Testis (tissue), 3 donors: ENCODE results near the gene OSBP. TPM values are rescaled to one million over a fixed set of nuclear protein-coding genes. Genes with fewer than 3 reads are reported as not detected.

Experiments used
- DNase-seq: peaks from one replicate; pipeline ENCODE4 v3.0.0-alpha.2; 2019
- H3K27ac ChIP-seq, 2 donors: fragments of 200-600 bp; sonication (generic); one replicate each; pipeline ENCODE4 v1.5.1; 2019
- H3K27me3 ChIP-seq: fragments of 200-600 bp; sonication (generic); one replicate; pipeline ENCODE4 v1.5.1; 2019
- H3K36me3 ChIP-seq: fragments of 200-600 bp; sonication (generic); one replicate; pipeline ENCODE4 v1.5.1; 2017; ENCODE audit warnings: low read depth; ENCODE audit errors: missing control alignments
- H3K4me1 ChIP-seq: fragments of 200-600 bp; sonication (generic); one replicate; pipeline ENCODE4 v1.5.1; 2019
- H3K4me3 ChIP-seq, 2 donors: fragments of 200-600 bp; sonication (generic); one replicate each; pipeline ENCODE4 v1.5.1; 2017 to 2019
- H3K9me3 ChIP-seq: fragments of 200-600 bp; sonication (generic); one replicate; pipeline ENCODE4 v1.5.1; 2017
- POLR2A ChIP-seq: fragments of 450-650 bp; IDR thresholded peaks from one replicate; pipeline ENCODE4 v1.6.1; 2017; ENCODE audit warnings: antibody characterized with exemption, mild to moderate bottlenecking, moderate library complexity
- WGBS, 2 donors: methylation state at CpG; one replicate each; pipeline ENCODE4 v1.1.5; 2018; 5-methylcytosine and 5-hydroxymethylcytosine counted together
- intact Hi-C: fragments of 100-400 bp; cut with DNase I; formaldehyde crosslinking; loops from one replicate; pipeline ENCODE4 v1.15.1; 2023; ENCODE audit warnings: low total_unique reads
- polyA plus RNA-seq: library from polyadenylated mRNA; stranded (reverse); fragments of 350-450 nt; fragmentation: Illumina TruSeq; extraction: RNeasy Lipid Tissue Mini Kit (QIAGEN cat#74804); gene quantifications from one replicate; pipeline ENCODE4 v1.2.3, GENCODE V29; 2014; ENCODE audit warnings: low read depth, low replicate concordance; ENCODE audit not compliant: insufficient read depth
- total RNA-seq, 2 donors: library from RNA; depleted of rRNA; stranded (reverse); fragments of >200 nt; gene quantifications; one replicate each; pipeline ENCODE4 v1.2.3, GENCODE V29; 2016
- TF ChIP-seq, protein P1 (sequence below), 3 experiments: fragments of 450-650 bp in 2 of 3; fragments of 200-600 bp in 1 of 3; sonication (generic) in 1 of 3; IDR thresholded peaks; one replicate each; pipeline ENCODE4 v1.5.1; 2016 to 2019; ENCODE audit warnings: antibody characterized with exemption in 3 of 3, mild to moderate bottlenecking in 2 of 3, moderate library complexity in 1 of 3

The OSBP gene
- total and polyA plus RNA-seq, 3 donors from 2014 or later, result 45.0 to 63.1 (median 49.2) TPM

DNA sequence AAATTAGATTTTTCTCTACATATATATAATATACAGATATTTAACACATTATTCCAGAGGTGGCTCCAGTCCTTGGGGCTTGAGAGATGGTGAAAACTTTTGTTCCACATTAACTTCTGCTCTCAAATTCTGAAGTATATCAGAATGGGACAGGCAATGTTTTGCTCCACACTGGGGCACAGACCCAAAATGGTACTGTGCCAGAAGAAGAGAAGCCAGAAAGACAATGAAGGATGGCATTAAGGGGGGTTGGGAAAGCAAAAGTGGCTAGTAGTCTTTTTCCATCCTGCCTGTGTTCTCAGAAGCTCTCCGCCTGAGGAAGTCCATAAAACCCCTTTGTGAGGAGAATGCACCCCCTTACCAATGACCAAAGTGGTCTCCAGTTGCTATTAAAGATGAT is 40.1 kb downstream of the OSBP start:
- Histone ChIP-seq H3K4me3 (no peak overlapping the region), H3K9me3 (no peaks in the 10 kb centered on the region), H3K4me1 (no peaks in the 10 kb centered on the region), H3K27ac (no peak overlapping the region), H3K36me3 (no peaks in the 10 kb centered on the region), H3K27me3 (no peaks in the 10 kb centered on the region)
- 93 to 100% methylated on average over 1 of the region's 1 CpG for WGBS, 2 donors
- intact Hi-C loops, result no loop called here
- DNase-seq, result no peak
- TF ChIP-seq POLR2A, result no peak
- TF ChIP-seq, protein P1, sequence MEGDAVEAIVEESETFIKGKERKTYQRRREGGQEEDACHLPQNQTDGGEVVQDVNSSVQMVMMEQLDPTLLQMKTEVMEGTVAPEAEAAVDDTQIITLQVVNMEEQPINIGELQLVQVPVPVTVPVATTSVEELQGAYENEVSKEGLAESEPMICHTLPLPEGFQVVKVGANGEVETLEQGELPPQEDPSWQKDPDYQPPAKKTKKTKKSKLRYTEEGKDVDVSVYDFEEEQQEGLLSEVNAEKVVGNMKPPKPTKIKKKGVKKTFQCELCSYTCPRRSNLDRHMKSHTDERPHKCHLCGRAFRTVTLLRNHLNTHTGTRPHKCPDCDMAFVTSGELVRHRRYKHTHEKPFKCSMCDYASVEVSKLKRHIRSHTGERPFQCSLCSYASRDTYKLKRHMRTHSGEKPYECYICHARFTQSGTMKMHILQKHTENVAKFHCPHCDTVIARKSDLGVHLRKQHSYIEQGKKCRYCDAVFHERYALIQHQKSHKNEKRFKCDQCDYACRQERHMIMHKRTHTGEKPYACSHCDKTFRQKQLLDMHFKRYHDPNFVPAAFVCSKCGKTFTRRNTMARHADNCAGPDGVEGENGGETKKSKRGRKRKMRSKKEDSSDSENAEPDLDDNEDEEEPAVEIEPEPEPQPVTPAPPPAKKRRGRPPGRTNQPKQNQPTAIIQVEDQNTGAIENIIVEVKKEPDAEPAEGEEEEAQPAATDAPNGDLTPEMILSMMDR (IDR thresholded peaks at IDR 0.05), result no peak

DNA sequence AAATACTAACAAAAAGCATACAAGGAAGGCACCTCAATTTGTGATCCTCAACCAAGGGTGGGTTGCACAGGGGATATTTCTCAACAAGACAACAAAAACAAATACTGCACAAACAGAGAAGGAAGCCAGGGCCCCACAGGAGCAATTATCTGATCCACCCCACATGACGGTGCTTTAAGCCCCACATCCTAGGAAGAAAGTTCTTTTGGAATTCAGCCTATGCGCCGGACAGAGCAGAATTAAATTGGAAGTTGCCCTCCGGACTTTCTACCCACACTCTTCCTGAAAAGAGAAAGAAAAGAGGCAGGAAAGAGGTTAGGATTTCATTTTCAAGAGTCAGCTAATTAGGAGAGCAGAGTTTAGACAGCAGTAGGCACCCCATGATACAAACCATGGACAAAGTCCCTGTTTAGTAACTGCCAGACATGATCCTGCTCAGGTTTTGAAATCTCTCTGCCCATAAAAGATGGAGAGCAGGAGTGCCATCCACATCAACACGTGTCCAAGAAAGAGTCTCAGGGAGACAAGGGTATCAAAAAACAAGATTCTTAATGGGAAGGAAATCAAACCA is 40.6 kb downstream of the OSBP start:
- Histone ChIP-seq H3K27me3 (no peaks in the 10 kb centered on the region), H3K27ac (peak overlapping the region in 1 of 2 donors; percentile 9), H3K4me1 (no peaks in the 10 kb centered on the region), H3K9me3 (no peaks in the 10 kb centered on the region), H3K4me3 (no peak overlapping the region), H3K36me3 (no peaks in the 10 kb centered on the region)
- no peak for DNase-seq
- TF ChIP-seq, protein P1 (IDR thresholded peaks at IDR 0.05), result no peak
- TF ChIP-seq POLR2A, result no peak
- WGBS, 2 donors, result 70 to 73% methylated on average over 5 of the region's 5 CpGs
- intact Hi-C loops, result no loop called here

DNA sequence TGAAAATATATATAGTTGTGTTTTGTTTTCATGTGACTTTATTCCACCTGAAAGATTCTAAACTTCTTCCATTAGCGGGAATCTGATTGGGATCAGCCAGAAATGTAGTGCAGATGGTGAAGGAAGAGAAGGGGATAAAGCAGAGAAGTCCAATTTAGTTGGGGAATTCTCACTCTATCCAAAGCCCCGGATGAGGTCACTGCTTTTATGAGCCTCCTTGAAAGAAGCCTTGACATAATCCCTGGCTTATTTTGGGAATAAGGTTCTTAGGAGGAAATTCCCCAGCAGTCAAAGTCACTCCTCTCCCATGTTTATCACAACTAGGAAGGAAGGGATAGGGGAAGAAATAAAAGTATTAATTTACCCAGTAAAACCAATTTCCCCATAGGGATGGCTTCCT is 41.1 kb downstream of the OSBP start:
- intact Hi-C loops, result no loop called here
- no peaks in the 10 kb centered on the region for H3K36me3 ChIP-seq

DNA sequence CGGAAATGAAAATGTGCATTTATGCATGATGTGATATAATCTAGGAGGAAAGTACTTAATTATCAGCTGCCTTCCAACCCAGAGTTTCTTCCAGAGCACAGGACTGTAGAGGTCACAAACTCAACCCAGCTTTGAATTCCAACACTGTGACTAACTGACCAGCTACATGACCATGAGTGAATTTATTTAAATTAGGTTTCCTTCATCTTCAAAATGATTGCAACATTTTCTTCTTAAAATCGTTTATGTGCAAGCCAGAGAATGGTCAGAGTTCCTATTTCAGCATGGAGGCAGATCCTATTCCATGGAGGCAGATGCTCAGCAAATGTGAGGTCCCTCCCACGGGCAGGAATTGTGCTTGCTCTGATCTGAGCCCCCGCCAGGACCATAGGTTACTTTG is 42.4 kb downstream of the OSBP start:
- WGBS, 2 donors, result 72 to 77% methylated on average over 4 of the region's 4 CpGs
- Histone ChIP-seq H3K36me3 (no peaks in the 10 kb centered on the region), H3K27ac (no peak overlapping the region), H3K27me3 (no peaks in the 10 kb centered on the region), H3K4me3 (no peak overlapping the region), H3K9me3 (no peaks in the 10 kb centered on the region), H3K4me1 (no peaks in the 10 kb centered on the region)
- DNase-seq, result no peak
- intact Hi-C loops, result no loop called here
- TF ChIP-seq, protein P1 (IDR thresholded peaks at IDR 0.05), result no peak
- TF ChIP-seq POLR2A, result no peak

More for the DNA sequence above, 41.1 kb downstream of the OSBP start:
- no peak for DNase-seq
- no peaks in the 10 kb centered on the region for H3K27me3 ChIP-seq
- TF ChIP-seq POLR2A, result no peak
- TF ChIP-seq, protein P1 (IDR thresholded peaks at IDR 0.05), result no peak
- 64 to 66% methylated on average over 2 of the region's 2 CpGs for WGBS, 2 donors
- no peak overlapping the region for H3K4me3 ChIP-seq
- no peaks in the 10 kb centered on the region for H3K4me1 ChIP-seq
- H3K27ac ChIP-seq, result peak overlapping the region in 1 of 2 donors; percentile 9
- H3K9me3 ChIP-seq, result no peaks in the 10 kb centered on the region

DNA sequence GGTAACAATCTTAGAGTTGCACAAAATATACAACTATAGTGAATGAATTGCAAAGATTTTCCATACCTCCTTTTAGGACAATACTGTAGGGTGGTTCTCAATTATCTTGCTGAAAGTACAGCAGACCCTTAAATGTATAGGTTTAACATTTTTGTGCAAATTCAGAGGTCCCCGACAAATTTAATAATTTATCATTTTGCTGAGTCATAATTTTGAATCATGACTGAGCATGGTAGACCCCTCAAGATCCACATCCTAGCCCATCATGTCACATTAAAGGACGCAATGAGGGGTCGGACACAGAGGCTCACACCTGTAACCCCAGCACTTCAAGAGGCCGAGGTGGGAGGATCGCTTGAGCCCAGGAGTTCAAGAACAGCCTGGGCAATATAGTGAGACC is 43.5 kb downstream of the OSBP start:
- no peak overlapping the region for H3K4me3 ChIP-seq
- H3K36me3 ChIP-seq, result no peaks in the 10 kb centered on the region
- H3K9me3 ChIP-seq, result no peaks in the 10 kb centered on the region
- no peak for DNase-seq
- WGBS, 2 donors, result 94 to 96% methylated on average over 5 of the region's 5 CpGs
- TF ChIP-seq POLR2A, result no peak
- TF ChIP-seq, protein P1 (IDR thresholded peaks at IDR 0.05), result no peak
- H3K4me1 ChIP-seq, result no peaks in the 10 kb centered on the region
- H3K27me3 ChIP-seq, result no peaks in the 10 kb centered on the region
- intact Hi-C loops, result no loop called here
- no peak overlapping the region for H3K27ac ChIP-seq
